KMS-11 (cell line): ENCODE results near the gene FXYD7.

Experiments used
- H2AFZ ChIP-seq: fragments of 200-600 bp; sonication (generic); 2 replicates; pipeline ENCODE4 v1.6.1; 2016; ENCODE audit warnings: antibody characterized with exemption, mixed run types, low read depth
- H3K27ac ChIP-seq: fragments of 200-600 bp; sonication (generic); 2 replicates; pipeline ENCODE4 v1.6.1; 2016; ENCODE audit warnings: mild to moderate bottlenecking, mixed run types
- H3K27me3 ChIP-seq: fragments of 200-600 bp; sonication (generic); 2 replicates; pipeline ENCODE4 v1.6.1; 2017; ENCODE audit warnings: mild to moderate bottlenecking, low read depth, mixed run types, moderate library complexity; ENCODE audit not compliant: insufficient read depth
- H3K36me3 ChIP-seq: fragments of 200-600 bp; sonication (generic); 2 replicates; pipeline ENCODE4 v1.6.1; 2017; ENCODE audit warnings: mild to moderate bottlenecking, mixed run types; ENCODE audit not compliant: insufficient read depth
- H3K4me1 ChIP-seq: fragments of 200-600 bp; sonication (generic); 2 replicates; pipeline ENCODE4 v1.6.1; 2016; ENCODE audit warnings: mild to moderate bottlenecking, low read depth, mixed run types; ENCODE audit not compliant: poor library complexity, severe bottlenecking
- H3K4me2 ChIP-seq: fragments of 200-600 bp; sonication (generic); 2 replicates; pipeline ENCODE4 v1.7.0; 2016; ENCODE audit warnings: mild to moderate bottlenecking, mixed run types
- H3K4me3 ChIP-seq: fragments of 200-600 bp; sonication (generic); IDR thresholded peaks from 2 replicates; pipeline ENCODE4 v1.6.1; 2017; ENCODE audit warnings: low read depth, low read length, mixed read lengths; ENCODE audit not compliant: insufficient read depth
- H3K79me2 ChIP-seq: fragments of 200-600 bp; sonication (generic); 2 replicates; pipeline ENCODE4 v1.6.1; 2016; ENCODE audit warnings: low read depth, mixed run types; ENCODE audit not compliant: insufficient read depth
- H3K9ac ChIP-seq: fragments of 200-600 bp; sonication (generic); 2 replicates; pipeline ENCODE4 v1.6.1; 2016; ENCODE audit warnings: mild to moderate bottlenecking, mixed run types
- H4K20me1 ChIP-seq: fragments of 200-600 bp; sonication (generic); 2 replicates; pipeline ENCODE4 v1.6.1; 2016; ENCODE audit warnings: mild to moderate bottlenecking, mixed run types; ENCODE audit not compliant: insufficient read depth
- TF ChIP-seq, protein P1 (sequence below): fragments of 200-600 bp; sonication (generic); conservative IDR thresholded peaks from 2 replicates; pipeline ENCODE4 v1.6.1; 2017; ENCODE audit warnings: low read depth, mild to moderate bottlenecking, antibody characterized with exemption, low read length, moderate library complexity, mixed read lengths

FXYD7 gene

DNA sequence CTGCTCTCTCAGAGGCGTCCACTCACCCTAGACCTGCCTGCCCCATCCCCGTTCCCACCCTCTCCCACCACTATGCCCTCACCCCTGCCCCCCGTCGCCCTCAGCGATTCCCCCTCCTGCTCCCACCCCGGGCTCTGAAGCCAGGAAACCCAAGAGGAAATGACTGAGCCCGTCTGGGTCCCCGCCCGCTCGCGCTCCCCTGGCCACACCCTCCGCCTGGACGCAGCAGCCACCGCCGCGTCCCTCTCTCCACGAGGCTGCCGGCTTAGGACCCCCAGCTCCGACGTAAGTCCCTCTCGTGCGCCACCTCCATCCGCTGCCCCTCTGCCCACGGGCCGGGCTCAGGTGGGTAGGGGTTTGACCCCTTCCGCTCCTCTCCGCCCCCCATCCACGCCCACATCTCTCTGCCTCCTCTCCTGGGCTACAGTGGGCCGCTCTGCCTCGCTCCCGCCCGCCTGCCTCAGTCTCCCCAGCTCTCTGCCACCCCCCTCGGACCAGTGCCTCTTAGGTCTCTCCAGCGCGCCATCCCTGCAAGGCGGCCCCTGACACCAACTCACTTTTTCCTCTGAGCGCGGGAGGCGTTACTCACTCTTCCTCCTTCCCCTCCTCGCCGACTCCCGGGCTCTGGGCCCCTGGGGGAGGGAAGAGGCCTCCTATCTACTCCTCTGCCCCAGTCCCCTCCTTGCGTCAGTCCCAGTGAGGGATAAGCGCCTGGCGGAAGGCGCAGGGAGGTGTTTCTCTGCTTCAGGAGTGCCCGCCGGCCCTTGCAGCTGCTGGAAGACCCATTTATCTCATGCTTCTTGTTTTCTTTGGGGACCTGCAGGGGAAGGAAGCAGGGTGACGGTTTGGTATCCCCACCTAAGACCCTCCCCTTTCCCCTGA lies 11.7 kb downstream of the FXYD7 start, which contains the start of gene FXYD5:
FXYD5 (plus strand) TSS at position 211 of the 882 bp plus-strand sequence. CDS start 816 bp downstream, outside the sequence.
- Histone ChIP-seq H2AFZ (peak within 1 kb of the TSS; percentile 96), H3K9ac (peak within 1 kb of the TSS; percentile 73), H4K20me1 (no peaks in the 10 kb centered on the region), H3K4me2 (peak within 1 kb of the TSS; percentile 86), H3K79me2 (peaks cover 21% of the 10 kb centered on the region), H3K27me3 (no peaks in the 10 kb centered on the region; the same call in 1 of the 2 replicates), H3K27ac (peak within 1 kb of the TSS; percentile 19), H3K4me1 (peaks cover 12% of the 10 kb centered on the region), H3K4me3 (peak within 1 kb of the TSS; percentile 22), H3K36me3 (peaks cover 4% of the 10 kb centered on the region; the same call in 1 of the 2 replicates)
- TF ChIP-seq, protein P1, sequence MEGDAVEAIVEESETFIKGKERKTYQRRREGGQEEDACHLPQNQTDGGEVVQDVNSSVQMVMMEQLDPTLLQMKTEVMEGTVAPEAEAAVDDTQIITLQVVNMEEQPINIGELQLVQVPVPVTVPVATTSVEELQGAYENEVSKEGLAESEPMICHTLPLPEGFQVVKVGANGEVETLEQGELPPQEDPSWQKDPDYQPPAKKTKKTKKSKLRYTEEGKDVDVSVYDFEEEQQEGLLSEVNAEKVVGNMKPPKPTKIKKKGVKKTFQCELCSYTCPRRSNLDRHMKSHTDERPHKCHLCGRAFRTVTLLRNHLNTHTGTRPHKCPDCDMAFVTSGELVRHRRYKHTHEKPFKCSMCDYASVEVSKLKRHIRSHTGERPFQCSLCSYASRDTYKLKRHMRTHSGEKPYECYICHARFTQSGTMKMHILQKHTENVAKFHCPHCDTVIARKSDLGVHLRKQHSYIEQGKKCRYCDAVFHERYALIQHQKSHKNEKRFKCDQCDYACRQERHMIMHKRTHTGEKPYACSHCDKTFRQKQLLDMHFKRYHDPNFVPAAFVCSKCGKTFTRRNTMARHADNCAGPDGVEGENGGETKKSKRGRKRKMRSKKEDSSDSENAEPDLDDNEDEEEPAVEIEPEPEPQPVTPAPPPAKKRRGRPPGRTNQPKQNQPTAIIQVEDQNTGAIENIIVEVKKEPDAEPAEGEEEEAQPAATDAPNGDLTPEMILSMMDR: no peak

- peaks cover 4% of the 10 kb centered on the region; the same call in 1 of the 2 replicates for H3K36me3 ChIP-seq
- peak overlapping the region; percentile 86 for H3K4me2 ChIP-seq
These were observed 12.4 kb downstream of the FXYD7 start for GRCh38 chr19:35155441-35155840.

GRCh38 chr19:35155981-35156672 lies 13.1 kb downstream of the FXYD7 start:
- Histone ChIP-seq H4K20me1 (no peaks in the 10 kb centered on the region), H3K9ac (peak overlapping the region; percentile 73; the same call in 1 of the 2 replicates), H3K4me2 (peak overlapping the region; percentile 86), H3K79me2 (peaks cover 21% of the 10 kb centered on the region), H3K4me1 (peaks cover 12% of the 10 kb centered on the region), H2AFZ (no peak overlapping the region), H3K4me3 (no peak overlapping the region), H3K27me3 (no peaks in the 10 kb centered on the region; the same call in 1 of the 2 replicates), H3K27ac (no peak overlapping the region), H3K36me3 (peaks cover 4% of the 10 kb centered on the region; the same call in 1 of the 2 replicates)
- TF ChIP-seq, protein P1: no peak

More at GRCh38 chr19:35155441-35155840, 12.4 kb downstream of the FXYD7 start:
- Histone ChIP-seq H3K9ac (peak overlapping the region; percentile 73), H3K79me2 (peaks cover 21% of the 10 kb centered on the region), H3K27ac (peak overlapping the region; percentile 19), H2AFZ (peak overlapping the region; percentile 96), H3K27me3 (no peaks in the 10 kb centered on the region; the same call in 1 of the 2 replicates), H4K20me1 (no peaks in the 10 kb centered on the region), H3K4me3 (peak overlapping the region; percentile 22), H3K4me1 (peaks cover 12% of the 10 kb centered on the region)
- TF ChIP-seq, protein P1: no peak

DNA sequence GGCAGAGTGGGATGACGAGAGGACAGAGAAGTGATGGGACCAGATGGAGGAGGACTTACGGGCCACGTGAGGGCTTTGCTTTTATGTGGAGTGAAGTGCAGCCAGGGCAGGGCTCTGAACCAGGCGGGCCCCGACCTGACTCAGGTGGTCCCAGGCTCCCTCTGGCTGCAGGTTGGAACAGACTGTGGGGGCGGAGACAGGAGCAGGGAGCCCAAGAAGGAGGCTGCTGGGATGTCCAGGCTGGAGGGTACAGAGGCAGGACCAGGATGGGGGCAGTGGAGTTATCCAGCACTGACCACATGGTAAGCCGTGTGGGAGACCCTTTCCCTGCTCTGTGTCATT lies 13.6 kb downstream of the FXYD7 start:
- Histone ChIP-seq H2AFZ (no peak overlapping the region), H3K36me3 (peaks cover 4% of the 10 kb centered on the region; the same call in 1 of the 2 replicates), H3K79me2 (peaks cover 21% of the 10 kb centered on the region), H3K4me1 (peaks cover 12% of the 10 kb centered on the region), H3K27me3 (no peaks in the 10 kb centered on the region; the same call in 1 of the 2 replicates), H3K27ac (no peak overlapping the region), H3K4me3 (no peak overlapping the region), H3K4me2 (no peak overlapping the region), H3K9ac (no peak overlapping the region), H4K20me1 (no peaks in the 10 kb centered on the region)
- TF ChIP-seq, protein P1: no peak
